HL-60/S4 treated with phorbol 12-myristate 13-acetate at 8.2 ng/mL for 4 days and 3 days (cell line): ENCODE measurements around the gene CLCNKA.
"Not testable (repeated sequence)": the region's sequence is repeated elsewhere in the genome, so short reads cannot be mapped to it uniquely, and the experiment has no call there.

Experiments
- in situ Hi-C: fragments of 300-500 bp; cut with MboI; formaldehyde crosslinking; loops from 2 replicates; pipeline ENCODE4 v1.15.0; 2022; ENCODE audit warnings: low sequenced_read_pairs

CLCNKA gene

GRCh38 chr1:16061989-16062686 is 40.3 kb downstream of the CLCNKA start:
- in situ Hi-C loops, result not testable (repeated sequence)

- in situ Hi-C loops, result not testable (repeated sequence)
These were observed 40.8 kb downstream of the CLCNKA start for GRCh38 chr1:16062687-16063075.

GRCh38 chr1:16063226-16063829 is 41.5 kb downstream of the CLCNKA start:
- in situ Hi-C loops, result no loop called here

- in situ Hi-C loops, result no loop called here
These were observed 42.1 kb downstream of the CLCNKA start for GRCh38 chr1:16063921-16064320.

GRCh38 chr1:16064536-16065268 is 42.9 kb downstream of the CLCNKA start:
- in situ Hi-C loops, result no loop called here

- in situ Hi-C loops, result no loop called here
These were observed 43.4 kb downstream of the CLCNKA start for GRCh38 chr1:16065269-16065576.

GRCh38 chr1:16066245-16066644 is 44.4 kb downstream of the CLCNKA start:
- in situ Hi-C loops, result no loop called here

GRCh38 chr1:16067127-16067768 is 45.4 kb downstream of the CLCNKA start:
- in situ Hi-C loops, result no loop called here

GRCh38 chr1:16067933-16068332 is 46.1 kb downstream of the CLCNKA start:
- in situ Hi-C loops, result no loop called here

- in situ Hi-C loops, result no loop called here
These were observed 46.8 kb downstream of the CLCNKA start for GRCh38 chr1:16068356-16069270.

- in situ Hi-C loops, result no loop called here
These were observed 49.0 kb downstream of the CLCNKA start for GRCh38 chr1:16070640-16071355.

- in situ Hi-C loops, result no loop called here
These were observed 49.8 kb downstream of the CLCNKA start for GRCh38 chr1:16071614-16072013.

GRCh38 chr1:16072095-16072494 is 50.3 kb downstream of the CLCNKA start:
- in situ Hi-C loops, result no loop called here

- in situ Hi-C loops, result no loop called here
These were observed 51.0 kb downstream of the CLCNKA start for GRCh38 chr1:16072616-16073484.

GRCh38 chr1:16073490-16074119 is 51.8 kb downstream of the CLCNKA start, which contains the start of gene FAM131C:
Gene FAM131C, minus strand, starts transcription at chr1:16073651. Its CDS starts 209 bp downstream, at chr1:16073442.
- in situ Hi-C loops, result no loop called here

GRCh38 chr1:16074217-16074616 is 52.4 kb downstream of the CLCNKA start:
- in situ Hi-C loops, result no loop called here

- in situ Hi-C loops, result no loop called here
These were observed 53.6 kb downstream of the CLCNKA start for GRCh38 chr1:16075337-16076030.
